ENCODE data around the gene ARHGEF4. TPM values are rescaled to one million over a fixed set of nuclear protein-coding genes. Genes with fewer than 3 reads are reported as not detected.
"Not testable (repeated sequence)": the region's sequence is repeated elsewhere in the genome, so short reads cannot be mapped to it uniquely, and the experiment has no call there.

ARHGEF4 gene
- total RNA-seq, 1 donor from 2014 or later: 16.4 TPM

- no peak for DNase-seq (ENCODE audit: low spot score)
Observed at GRCh38 chr2:131050896-131051295, 214.2 kb downstream of the ARHGEF4 start.

GRCh38 chr2:131052741-131053263 is 216.1 kb downstream of the ARHGEF4 start:
- no peak for DNase-seq (ENCODE audit: low spot score)

- no peak for DNase-seq (ENCODE audit: low spot score)
Observed at GRCh38 chr2:131054488-131054887, 217.8 kb downstream of the ARHGEF4 start.

GRCh38 chr2:131055169-131056065 is 218.7 kb downstream of the ARHGEF4 start:
- DNase-seq (ENCODE audit: low spot score): no peak

- DNase-seq (ENCODE audit: low spot score): no peak
Observed at GRCh38 chr2:131056204-131056931, 219.7 kb downstream of the ARHGEF4 start.

- no peak for DNase-seq (ENCODE audit: low spot score)
Observed at GRCh38 chr2:131056932-131057287, 220.2 kb downstream of the ARHGEF4 start.

GRCh38 chr2:131058214-131058843 is 221.6 kb downstream of the ARHGEF4 start:
- DNase-seq (ENCODE audit: low spot score): no peak

- no peak for DNase-seq (ENCODE audit: low spot score)
Observed at GRCh38 chr2:131058920-131059319, 222.2 kb downstream of the ARHGEF4 start.

- DNase-seq (ENCODE audit: low spot score): no peak
Observed at GRCh38 chr2:131063501-131064283, 227.0 kb downstream of the ARHGEF4 start.

- DNase-seq (ENCODE audit: low spot score): no peak
Observed at GRCh38 chr2:131064589-131065512, 228.1 kb downstream of the ARHGEF4 start.

GRCh38 chr2:131067465-131068125 is 230.9 kb downstream of the ARHGEF4 start:
- no peak for DNase-seq (ENCODE audit: low spot score)

- DNase-seq (ENCODE audit: low spot score): not testable (repeated sequence)
Observed at GRCh38 chr2:131068172-131068571, 231.5 kb downstream of the ARHGEF4 start.

GRCh38 chr2:131075578-131075977 is 238.9 kb downstream of the ARHGEF4 start:
- DNase-seq (ENCODE audit: low spot score): not testable (repeated sequence)

GRCh38 chr2:131076707-131077106 is 240.0 kb downstream of the ARHGEF4 start:
- no peak for DNase-seq (ENCODE audit: low spot score)

- no peak for DNase-seq (ENCODE audit: low spot score)
Observed at GRCh38 chr2:131077182-131077846, 240.6 kb downstream of the ARHGEF4 start.

GRCh38 chr2:131077966-131078365 is 241.3 kb downstream of the ARHGEF4 start:
- DNase-seq (ENCODE audit: low spot score): no peak

GRCh38 chr2:131079931-131080330 is 243.2 kb downstream of the ARHGEF4 start:
- not testable (repeated sequence) for DNase-seq (ENCODE audit: low spot score)

GRCh38 chr2:131081190-131081589 is 244.5 kb downstream of the ARHGEF4 start:
- DNase-seq (ENCODE audit: low spot score): no peak

GRCh38 chr2:131085646-131086045 is 248.9 kb downstream of the ARHGEF4 start:
- no peak for DNase-seq (ENCODE audit: low spot score)

Data from ureter (tissue), 1 donor.